HEK293 (cell line): Measurements from ENCODE around the gene FREM1.

Experiments
- CTCF ChIA-PET: fragments of 350-600 bp; formaldehyde crosslinking; extraction: SDS; loops from one replicate; lab custom pipeline; 2021; ENCODE audit warnings: antibody characterized with exemption; lab: Yijun Ruan, JAX
- POLR2A ChIA-PET: fragments of 300-600 bp; formaldehyde crosslinking; extraction: SDS; loops from one replicate; lab custom pipeline; 2020; ENCODE audit warnings: antibody characterized with exemption, inconsistent platforms; lab: Yijun Ruan, JAX
- H3K27ac ChIP-seq: fragments of 200-500 bp; sonication (Bioruptor generic); 2 replicates; pipeline ENCODE4 v1.5.1; 2014; ENCODE audit warnings: low read depth, low read length, control low read depth, inconsistent platforms; ENCODE audit errors: extremely low read depth
- H3K36me3 ChIP-seq, 2 experiments: fragments of 200-500 bp in 1 of 2; sonication (Bioruptor generic) in 1 of 2; 1 replicate in 1 of 2; 2 replicates in 1 of 2; pipeline ENCODE4 v1.5.1; 2014 to 2017; ENCODE audit warnings: inconsistent platforms in 2 of 2, low read length in 2 of 2; ENCODE audit not compliant: control insufficient read depth in 2 of 2, insufficient read depth in 1 of 2
- H3K4me1 ChIP-seq: fragments of 200-500 bp; sonication (Bioruptor generic); 2 replicates; pipeline ENCODE4 v1.5.1; 2014; ENCODE audit warnings: mild to moderate bottlenecking, low read length, inconsistent platforms; ENCODE audit not compliant: control insufficient read depth, insufficient read depth
- H3K4me3 ChIP-seq: 2 replicates; pipeline ENCODE4 v1.5.1; 2011; ENCODE audit warnings: low read depth, mild to moderate bottlenecking, control low read depth, low read length, moderate library complexity
- H3K9me3 ChIP-seq: fragments of 200-500 bp; sonication (Bioruptor generic); 2 replicates; pipeline ENCODE4 v1.5.1; 2014; ENCODE audit warnings: low read depth, low read length, inconsistent platforms; ENCODE audit not compliant: control insufficient read depth, insufficient read depth
- BCL11A ChIP-seq: fragments of 450-650 bp; formaldehyde crosslinking; IDR thresholded peaks from 2 replicates; pipeline ENCODE4 v1.5.1; 2016; ENCODE audit warnings: low read depth, missing biosample characterization, missing genetic modification characterization
- BCL11B ChIP-seq: fragments of 450-650 bp; formaldehyde crosslinking; IDR thresholded peaks from 2 replicates; pipeline ENCODE4 v1.5.1; 2016; ENCODE audit warnings: low read depth, missing biosample characterization, missing genetic modification characterization
- ELK4 ChIP-seq: IDR thresholded peaks from 2 replicates; pipeline ENCODE4 v1.6.1; 2011; ENCODE audit warnings: mild to moderate bottlenecking, low read depth, low read length, borderline replicate concordance
- FEZF1 ChIP-seq: fragments of 450-650 bp; formaldehyde crosslinking; IDR thresholded peaks from 2 replicates; pipeline ENCODE4 v1.5.1; 2016; ENCODE audit warnings: missing biosample characterization, missing genetic modification characterization
- KLF8 ChIP-seq: fragments of 450-650 bp; formaldehyde crosslinking; IDR thresholded peaks from 2 replicates; pipeline ENCODE4 v1.5.1; 2016; ENCODE audit warnings: missing biosample characterization, missing genetic modification characterization
- KLF9 ChIP-seq: fragments of 450-650 bp; formaldehyde crosslinking; IDR thresholded peaks from 2 replicates; pipeline ENCODE4 v1.5.1; 2016; ENCODE audit warnings: missing biosample characterization, missing genetic modification characterization, low read depth
- MZF1 ChIP-seq: fragments of 450-650 bp; formaldehyde crosslinking; IDR thresholded peaks from 2 replicates; pipeline ENCODE4 v1.5.1; 2017; ENCODE audit warnings: missing biosample characterization, missing genetic modification characterization, borderline replicate concordance
- SP2 ChIP-seq: fragments of 450-650 bp; formaldehyde crosslinking; IDR thresholded peaks from 2 replicates; pipeline ENCODE4 v1.5.1; 2016; ENCODE audit warnings: missing biosample characterization, missing genetic modification characterization
- YY1 ChIP-seq: fragments of 450-650 bp; formaldehyde crosslinking; IDR thresholded peaks from 2 replicates; pipeline ENCODE4 v1.5.1; 2018; ENCODE audit warnings: missing biosample characterization, missing genetic modification characterization
- ZFP3 ChIP-seq: fragments of 450-650 bp; formaldehyde crosslinking; IDR thresholded peaks from 2 replicates; pipeline ENCODE4 v1.5.1; 2016; ENCODE audit warnings: low read depth, missing biosample characterization, missing genetic modification characterization
- ZFP41 ChIP-seq: fragments of 450-650 bp; formaldehyde crosslinking; IDR thresholded peaks from 2 replicates; pipeline ENCODE4 v1.5.1; 2016; ENCODE audit warnings: missing biosample characterization, missing genetic modification characterization, borderline replicate concordance
- ZNF19 ChIP-seq: fragments of 450-650 bp; formaldehyde crosslinking; IDR thresholded peaks from 2 replicates; pipeline ENCODE4; 2016; ENCODE audit warnings: missing biosample characterization, missing genetic modification characterization, low read depth
- ZNF239 ChIP-seq: fragments of 450-650 bp; formaldehyde crosslinking; IDR thresholded peaks from 2 replicates; pipeline ENCODE4 v1.5.1; 2016; ENCODE audit warnings: missing biosample characterization, missing genetic modification characterization
- ZNF266 ChIP-seq: fragments of 450-650 bp; formaldehyde crosslinking; IDR thresholded peaks from 2 replicates; pipeline ENCODE4 v1.5.1; 2016; ENCODE audit warnings: missing biosample characterization, missing genetic modification characterization, low read depth
- ZNF280C ChIP-seq: fragments of 450-650 bp; formaldehyde crosslinking; IDR thresholded peaks from 2 replicates; pipeline ENCODE4 v1.5.1; 2016; ENCODE audit warnings: missing biosample characterization, missing genetic modification characterization
- ZNF292 ChIP-seq: fragments of 450-650 bp; formaldehyde crosslinking; IDR thresholded peaks from 2 replicates; pipeline ENCODE4 v1.5.1; 2016; ENCODE audit warnings: low read depth, missing biosample characterization, missing genetic modification characterization, borderline replicate concordance
- ZNF404 ChIP-seq: fragments of 450-650 bp; formaldehyde crosslinking; IDR thresholded peaks from 2 replicates; pipeline ENCODE4 v1.5.1; 2017; ENCODE audit warnings: missing biosample characterization, missing genetic modification characterization
- ZNF510 ChIP-seq: fragments of 450-650 bp; formaldehyde crosslinking; IDR thresholded peaks from 2 replicates; pipeline ENCODE4 v1.5.1; 2018; ENCODE audit warnings: mild to moderate bottlenecking, missing genetic modification characterization, missing biosample characterization; ENCODE audit not compliant: insufficient replicate concordance
- ZNF548 ChIP-seq: fragments of 450-650 bp; formaldehyde crosslinking; IDR thresholded peaks from 2 replicates; pipeline ENCODE4 v1.5.1; 2016; ENCODE audit warnings: missing biosample characterization, missing genetic modification characterization
- ZNF555 ChIP-seq: fragments of 450-650 bp; formaldehyde crosslinking; conservative IDR thresholded peaks from 2 replicates; pipeline ENCODE4 v1.5.1; 2017; ENCODE audit warnings: missing biosample characterization, mild to moderate bottlenecking, missing genetic modification characterization, inconsistent platforms
- ZNF561 ChIP-seq: fragments of 450-650 bp; IDR thresholded peaks from 2 replicates; pipeline ENCODE4 v1.5.1; 2018; ENCODE audit warnings: missing biosample characterization, missing genetic modification characterization, borderline replicate concordance
- ZNF658 ChIP-seq: fragments of 450-650 bp; formaldehyde crosslinking; IDR thresholded peaks from 2 replicates; pipeline ENCODE4; 2016; ENCODE audit warnings: missing biosample characterization, missing genetic modification characterization
- ZNF664 ChIP-seq: fragments of 450-650 bp; formaldehyde crosslinking; IDR thresholded peaks from 2 replicates; pipeline ENCODE4 v1.5.1; 2016; ENCODE audit warnings: missing biosample characterization, missing genetic modification characterization
- ZNF792 ChIP-seq: fragments of 450-650 bp; formaldehyde crosslinking; IDR thresholded peaks from 2 replicates; pipeline ENCODE4 v1.5.1; 2016; ENCODE audit warnings: missing biosample characterization, missing genetic modification characterization
- ZSCAN16 ChIP-seq: fragments of 450-650 bp; formaldehyde crosslinking; IDR thresholded peaks from 2 replicates; pipeline ENCODE4 v1.5.1; 2016; ENCODE audit warnings: missing biosample characterization, missing genetic modification characterization
- ZXDB ChIP-seq: fragments of 450-650 bp; formaldehyde crosslinking; IDR thresholded peaks from 2 replicates; pipeline ENCODE4 v1.5.1; 2016; ENCODE audit warnings: missing biosample characterization, missing genetic modification characterization
- TF ChIP-seq, protein P1 (sequence below): fragments of 450-650 bp; formaldehyde crosslinking; IDR thresholded peaks from 2 replicates; pipeline ENCODE4 v1.5.1; 2017; ENCODE audit warnings: missing biosample characterization, missing genetic modification characterization
- TF ChIP-seq, protein P2 (sequence below): fragments of 450-650 bp; formaldehyde crosslinking; IDR thresholded peaks from 2 replicates; pipeline ENCODE4 v1.5.1; 2016; ENCODE audit warnings: missing biosample characterization, missing genetic modification characterization
- TF ChIP-seq, protein P3 (sequence below): fragments of 450-650 bp; formaldehyde crosslinking; IDR thresholded peaks from 2 replicates; pipeline ENCODE4 v1.5.1; 2017; ENCODE audit warnings: missing biosample characterization, mild to moderate bottlenecking, missing genetic modification characterization, moderate library complexity

The FREM1 gene

GRCh38 chr9:14849851-14850250, 60.4 kb downstream of the FREM1 start:
- Histone ChIP-seq H3K9me3 (no peaks in the 10 kb centered on the region), H3K36me3 (peaks cover 0 to 6% of the 10 kb centered on the region in 2 experiments; a peak in 1 of 3 replicates), H3K4me3 (no peak overlapping the region), H3K27ac (no peak overlapping the region), H3K4me1 (no peaks in the 10 kb centered on the region)
- ChIA-PET CTCF (interaction anchor here (0.6 to 0.7 kb wide), 2 partner anchors 15 to 382 kb away, joined by 3 read pairs; no protein-coding TSS in a partner anchor), POLR2A (no interaction called here)
- TF ChIP-seq SP2 (tag by site-specific recombination) = no peak
- no peak for TF ChIP-seq ELK4
- no peak for TF ChIP-seq KLF8 (tag by site-specific recombination)
- no peak for TF ChIP-seq BCL11B (tag by site-specific recombination)
- TF ChIP-seq ZFP41 (tag by site-specific recombination) = no peak
- no peak for TF ChIP-seq ZFP3 (tag by site-specific recombination)
- TF ChIP-seq ZNF266 (tag by site-specific recombination) = no peak
- TF ChIP-seq ZXDB (tag by site-specific recombination) = no peak
- TF ChIP-seq ZNF561 (tag by site-specific recombination) = no peak
- TF ChIP-seq ZNF555 (tag by site-specific recombination) = no peak
- no peak for TF ChIP-seq ZSCAN16 (tag by site-specific recombination)
- no peak for TF ChIP-seq ZNF239 (tag by site-specific recombination)
- TF ChIP-seq, protein P1, sequence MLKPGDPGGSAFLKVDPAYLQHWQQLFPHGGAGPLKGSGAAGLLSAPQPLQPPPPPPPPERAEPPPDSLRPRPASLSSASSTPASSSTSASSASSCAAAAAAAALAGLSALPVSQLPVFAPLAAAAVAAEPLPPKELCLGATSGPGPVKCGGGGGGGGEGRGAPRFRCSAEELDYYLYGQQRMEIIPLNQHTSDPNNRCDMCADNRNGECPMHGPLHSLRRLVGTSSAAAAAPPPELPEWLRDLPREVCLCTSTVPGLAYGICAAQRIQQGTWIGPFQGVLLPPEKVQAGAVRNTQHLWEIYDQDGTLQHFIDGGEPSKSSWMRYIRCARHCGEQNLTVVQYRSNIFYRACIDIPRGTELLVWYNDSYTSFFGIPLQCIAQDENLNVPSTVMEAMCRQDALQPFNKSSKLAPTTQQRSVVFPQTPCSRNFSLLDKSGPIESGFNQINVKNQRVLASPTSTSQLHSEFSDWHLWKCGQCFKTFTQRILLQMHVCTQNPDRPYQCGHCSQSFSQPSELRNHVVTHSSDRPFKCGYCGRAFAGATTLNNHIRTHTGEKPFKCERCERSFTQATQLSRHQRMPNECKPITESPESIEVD (tag by site-specific recombination) = no peak
- TF ChIP-seq FEZF1 (tag by site-specific recombination) = no peak
- TF ChIP-seq ZNF19 (tag by site-specific recombination) = no peak
- no peak for TF ChIP-seq MZF1 (tag by site-specific recombination)
- TF ChIP-seq, protein P2, sequence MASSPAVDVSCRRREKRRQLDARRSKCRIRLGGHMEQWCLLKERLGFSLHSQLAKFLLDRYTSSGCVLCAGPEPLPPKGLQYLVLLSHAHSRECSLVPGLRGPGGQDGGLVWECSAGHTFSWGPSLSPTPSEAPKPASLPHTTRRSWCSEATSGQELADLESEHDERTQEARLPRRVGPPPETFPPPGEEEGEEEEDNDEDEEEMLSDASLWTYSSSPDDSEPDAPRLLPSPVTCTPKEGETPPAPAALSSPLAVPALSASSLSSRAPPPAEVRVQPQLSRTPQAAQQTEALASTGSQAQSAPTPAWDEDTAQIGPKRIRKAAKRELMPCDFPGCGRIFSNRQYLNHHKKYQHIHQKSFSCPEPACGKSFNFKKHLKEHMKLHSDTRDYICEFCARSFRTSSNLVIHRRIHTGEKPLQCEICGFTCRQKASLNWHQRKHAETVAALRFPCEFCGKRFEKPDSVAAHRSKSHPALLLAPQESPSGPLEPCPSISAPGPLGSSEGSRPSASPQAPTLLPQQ (tag by site-specific recombination) = no peak
- no peak for TF ChIP-seq ZNF510

DNA sequence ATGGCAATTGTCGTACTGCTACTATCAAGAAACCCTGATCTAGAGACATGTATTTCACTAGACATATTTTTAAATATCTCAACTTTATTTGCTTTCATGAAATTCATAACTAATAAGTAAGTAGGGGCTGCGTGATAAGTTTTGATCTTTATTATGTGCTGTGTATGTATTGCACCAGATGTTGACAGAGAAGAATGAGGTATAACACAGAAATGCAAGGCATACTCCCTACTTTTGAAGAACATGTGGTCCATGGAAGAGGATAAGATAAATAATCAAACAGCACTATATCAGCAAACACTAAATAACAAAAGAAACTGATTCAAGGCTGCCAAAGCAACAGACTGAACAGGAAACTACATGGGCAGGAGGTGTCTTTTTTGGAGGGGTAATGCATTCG, 60.9 kb downstream of the FREM1 start:
- no peaks in the 10 kb centered on the region for H3K9me3 ChIP-seq
- H3K4me3 ChIP-seq = no peak overlapping the region
- POLR2A ChIA-PET = no interaction called here
- TF ChIP-seq, protein P3, sequence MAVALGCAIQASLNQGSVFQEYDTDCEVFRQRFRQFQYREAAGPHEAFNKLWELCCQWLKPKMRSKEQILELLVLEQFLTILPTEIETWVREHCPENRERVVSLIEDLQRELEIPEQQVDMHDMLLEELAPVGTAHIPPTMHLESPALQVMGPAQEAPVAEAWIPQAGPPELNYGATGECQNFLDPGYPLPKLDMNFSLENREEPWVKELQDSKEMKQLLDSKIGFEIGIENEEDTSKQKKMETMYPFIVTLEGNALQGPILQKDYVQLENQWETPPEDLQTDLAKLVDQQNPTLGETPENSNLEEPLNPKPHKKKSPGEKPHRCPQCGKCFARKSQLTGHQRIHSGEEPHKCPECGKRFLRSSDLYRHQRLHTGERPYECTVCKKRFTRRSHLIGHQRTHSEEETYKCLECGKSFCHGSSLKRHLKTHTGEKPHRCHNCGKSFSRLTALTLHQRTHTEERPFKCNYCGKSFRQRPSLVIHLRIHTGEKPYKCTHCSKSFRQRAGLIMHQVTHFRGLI = no peak
- no peak for TF ChIP-seq ZNF280C (tag by site-specific recombination)
- TF ChIP-seq BCL11A (tag by site-specific recombination) = no peak
- no peak for TF ChIP-seq ZNF664 (tag by site-specific recombination)
- no peak for TF ChIP-seq ZNF292 (tag by site-specific recombination)
- no peak for TF ChIP-seq ZNF548 (tag by site-specific recombination)
- no peak for TF ChIP-seq ZNF792
- TF ChIP-seq KLF9 (tag by site-specific recombination) = no peak
- no peak for TF ChIP-seq YY1
- no peak for TF ChIP-seq ZNF404
- TF ChIP-seq ZNF658 (tag by site-specific recombination) = no peak
- H3K4me1 ChIP-seq = no peaks in the 10 kb centered on the region
- H3K36me3 ChIP-seq = peaks cover 0 to 6% of the 10 kb centered on the region in 2 experiments; a peak in 1 of 3 replicates
- no peak overlapping the region for H3K27ac ChIP-seq
- CTCF ChIA-PET = no interaction called here
